Measurements from ENCODE around the gene VCX3B. TPM values are rescaled to one million over a fixed set of nuclear protein-coding genes. Genes with fewer than 3 reads are reported as not detected.
"Not testable (repeated sequence)": the region's sequence is repeated elsewhere in the genome, so short reads cannot be mapped to it uniquely, and the experiment has no call there.

VCX3B gene
- total RNA-seq, 2 donors from 2014 or later: not detected

DNA sequence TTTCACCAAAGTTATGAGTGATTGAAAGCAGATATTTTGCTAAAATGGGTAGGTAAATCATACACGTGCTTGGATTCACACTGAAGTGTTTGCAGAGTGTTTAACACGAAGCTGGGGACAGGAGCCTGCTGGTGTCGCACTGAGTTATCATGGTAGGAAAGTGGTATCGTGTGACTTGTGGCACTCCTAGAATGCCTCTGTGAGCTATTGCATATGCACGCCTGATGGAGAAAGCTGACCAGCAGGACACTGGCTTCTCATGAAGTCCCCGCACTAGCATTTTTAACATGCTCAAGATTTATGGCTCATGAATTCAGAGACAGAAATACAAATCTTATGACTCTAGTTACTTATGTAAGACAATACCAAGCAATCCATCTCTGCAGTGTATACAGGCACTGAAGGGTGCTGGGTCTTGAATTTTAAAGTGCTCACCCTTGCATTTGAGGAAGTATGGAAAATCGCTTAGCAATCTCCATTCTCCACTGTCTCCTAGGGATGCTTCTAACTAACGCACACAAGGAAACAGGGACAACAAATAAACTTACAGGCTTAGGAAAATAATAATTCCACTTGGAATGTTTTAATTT, 19.8 kb downstream of the VCX3B start:
- no peaks in the 10 kb centered on the region for H3K36me3 ChIP-seq
- TF ChIP-seq, protein P1, sequence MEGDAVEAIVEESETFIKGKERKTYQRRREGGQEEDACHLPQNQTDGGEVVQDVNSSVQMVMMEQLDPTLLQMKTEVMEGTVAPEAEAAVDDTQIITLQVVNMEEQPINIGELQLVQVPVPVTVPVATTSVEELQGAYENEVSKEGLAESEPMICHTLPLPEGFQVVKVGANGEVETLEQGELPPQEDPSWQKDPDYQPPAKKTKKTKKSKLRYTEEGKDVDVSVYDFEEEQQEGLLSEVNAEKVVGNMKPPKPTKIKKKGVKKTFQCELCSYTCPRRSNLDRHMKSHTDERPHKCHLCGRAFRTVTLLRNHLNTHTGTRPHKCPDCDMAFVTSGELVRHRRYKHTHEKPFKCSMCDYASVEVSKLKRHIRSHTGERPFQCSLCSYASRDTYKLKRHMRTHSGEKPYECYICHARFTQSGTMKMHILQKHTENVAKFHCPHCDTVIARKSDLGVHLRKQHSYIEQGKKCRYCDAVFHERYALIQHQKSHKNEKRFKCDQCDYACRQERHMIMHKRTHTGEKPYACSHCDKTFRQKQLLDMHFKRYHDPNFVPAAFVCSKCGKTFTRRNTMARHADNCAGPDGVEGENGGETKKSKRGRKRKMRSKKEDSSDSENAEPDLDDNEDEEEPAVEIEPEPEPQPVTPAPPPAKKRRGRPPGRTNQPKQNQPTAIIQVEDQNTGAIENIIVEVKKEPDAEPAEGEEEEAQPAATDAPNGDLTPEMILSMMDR (IDR thresholded peaks at IDR 0.05): no peak
- H3K9me3 ChIP-seq: no peaks in the 10 kb centered on the region
- H3K27me3 ChIP-seq: no peaks in the 10 kb centered on the region
- H3K4me3 ChIP-seq: no peak overlapping the region
- no peaks in the 10 kb centered on the region for H3K4me1 ChIP-seq
- no peak overlapping the region for H3K27ac ChIP-seq
- no peak for DNase-seq (ENCODE audit: low spot score)

DNA sequence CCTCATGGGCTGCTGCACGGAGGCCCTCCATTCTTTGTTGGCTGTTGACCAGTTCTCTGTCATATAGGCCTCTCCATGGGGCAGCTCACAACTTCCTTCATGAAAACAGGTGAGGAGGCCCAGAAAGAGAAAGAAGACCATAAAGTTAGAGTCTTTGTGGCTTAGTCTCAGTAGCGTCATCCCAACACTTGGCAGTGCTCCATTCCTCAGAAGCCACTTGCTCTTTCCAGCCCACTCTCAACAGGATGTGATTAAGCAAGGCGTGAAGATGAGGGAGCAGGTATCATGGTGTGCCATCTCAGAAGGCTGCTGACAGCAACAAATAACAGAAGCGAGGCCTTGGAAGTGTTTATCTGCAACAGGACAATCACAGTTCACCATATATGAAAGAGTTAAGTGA, 30.4 kb downstream of the VCX3B start:
- H3K27ac ChIP-seq; DNase-seq (ENCODE audit: low spot score); H3K27me3 ChIP-seq; H3K4me3 ChIP-seq; H3K4me1 ChIP-seq; H3K36me3 ChIP-seq; H3K9me3 ChIP-seq: not testable (repeated sequence)

DNA sequence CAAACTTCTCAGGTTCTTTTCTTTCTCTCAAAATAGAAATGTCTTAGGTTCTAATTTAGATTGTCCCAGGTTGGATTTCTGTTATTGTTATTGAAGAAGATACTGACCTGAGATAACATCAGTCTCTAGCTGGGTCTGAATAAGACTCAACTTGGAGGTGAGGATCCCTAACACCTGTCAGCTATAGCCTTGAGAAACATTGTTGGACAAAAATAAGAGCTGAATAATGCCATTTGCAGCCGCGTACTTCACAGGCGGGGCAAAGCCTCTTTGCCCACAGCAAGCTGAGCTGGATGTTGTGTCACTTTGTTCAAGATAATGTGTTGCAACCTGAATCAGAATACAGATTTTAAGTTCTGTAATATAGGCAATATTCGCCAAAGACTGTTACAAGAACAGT, 35.6 kb downstream of the VCX3B start:
- Histone ChIP-seq H3K4me3 (no peak overlapping the region), H3K9me3 (no peaks in the 10 kb centered on the region), H3K27me3 (no peaks in the 10 kb centered on the region), H3K4me1 (no peaks in the 10 kb centered on the region), H3K27ac (no peak overlapping the region), H3K36me3 (no peaks in the 10 kb centered on the region)
- TF ChIP-seq, protein P1 (IDR thresholded peaks at IDR 0.05): no peak
- DNase-seq (ENCODE audit: low spot score): no peak

DNA sequence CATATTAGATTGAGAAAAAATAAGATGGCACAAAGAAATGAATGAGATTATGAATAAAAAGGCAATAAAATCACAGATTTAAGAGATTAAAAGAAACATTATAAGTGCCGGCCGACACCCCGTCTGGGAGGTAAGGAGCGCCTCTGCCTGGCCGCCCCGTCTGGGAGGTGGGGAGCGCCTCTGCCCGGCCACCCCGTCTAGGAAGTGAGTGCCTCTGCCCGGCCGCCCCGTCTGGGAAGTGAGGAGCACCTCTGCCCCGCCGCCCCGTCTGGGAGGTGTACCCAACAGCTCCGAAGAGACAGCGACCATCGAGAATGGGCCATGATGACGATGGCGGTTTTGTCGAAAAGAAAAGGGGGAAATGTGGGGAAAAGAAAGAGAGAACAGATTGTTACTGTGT, 37.5 kb downstream of the VCX3B start:
- not testable (repeated sequence) for H3K27me3 ChIP-seq; H3K9me3 ChIP-seq; H3K36me3 ChIP-seq; DNase-seq (ENCODE audit: low spot score); H3K4me1 ChIP-seq; H3K4me3 ChIP-seq; H3K27ac ChIP-seq

GRCh38 chrX:8504451-8504850, 39.8 kb downstream of the VCX3B start:
- Histone ChIP-seq H3K36me3 (no peaks in the 10 kb centered on the region), H3K4me1 (no peaks in the 10 kb centered on the region), H3K9me3 (no peaks in the 10 kb centered on the region), H3K27ac (no peak overlapping the region), H3K4me3 (no peak overlapping the region), H3K27me3 (no peaks in the 10 kb centered on the region)
- TF ChIP-seq, protein P1 (IDR thresholded peaks at IDR 0.05): no peak
- DNase-seq (ENCODE audit: low spot score): no peak
